WTC11 (cell line): ENCODE results near the gene SEC16A. TPM values are rescaled to one million over a fixed set of nuclear protein-coding genes. Genes with fewer than 3 reads are reported as not detected.

ENCODE experiments used
- ATAC-seq: fragments of 200-7000 bp; cut with Tn5 transposase; 2 replicates; pipeline ENCODE4 v1.10.0; 2021; ENCODE audit warnings: mild to moderate bottlenecking, moderate library complexity
- CTCF ChIA-PET: fragments of 300-600 bp; sonication (Branson Sonifier 250); formaldehyde crosslinking; loops from one replicate; lab custom pipeline; 2021; ENCODE audit warnings: antibody characterized with exemption; lab: Charles Lee
- POLR2A ChIA-PET: fragments of 350-600 bp; sonication (Branson Sonifier 250); formaldehyde crosslinking; loops from one replicate; lab custom pipeline; 2021; ENCODE audit warnings: antibody characterized with exemption; lab: Charles Lee
- DNase-seq: peaks from one replicate; pipeline ENCODE4 v3.0.0; 2021; ENCODE audit warnings: low spot score
- H3K27ac Mint-ChIP-seq: 2 replicates; pipeline ENCODE4 v1.8.0; 2021; ENCODE audit warnings: mixed read lengths
- H3K27me3 Mint-ChIP-seq: 2 replicates; pipeline ENCODE4 v1.8.0; 2021; ENCODE audit warnings: low read depth, mild to moderate bottlenecking, moderate library complexity, mixed read lengths
- H3K36me3 Mint-ChIP-seq: 2 replicates; pipeline ENCODE4 v1.8.0; 2021; ENCODE audit warnings: mixed read lengths
- H3K4me1 Mint-ChIP-seq: 2 replicates; pipeline ENCODE4 v1.8.0; 2022; ENCODE audit warnings: mixed read lengths
- H3K4me3 Mint-ChIP-seq: 2 replicates; pipeline ENCODE4 v1.8.0; 2021; ENCODE audit warnings: mild to moderate bottlenecking, moderate library complexity, mixed read lengths
- H3K9me3 Mint-ChIP-seq: 2 replicates; pipeline ENCODE4 v1.8.0; 2021; ENCODE audit warnings: mixed read lengths
- ATF2 ChIP-seq: sonication (generic); formaldehyde crosslinking; IDR thresholded peaks from 2 replicates; pipeline ENCODE4 v1.8.1; 2022; ENCODE audit warnings: low read depth, missing genetic modification reagents, borderline replicate concordance
- ATF6 ChIP-seq: sonication (generic); formaldehyde crosslinking; IDR thresholded peaks from 2 replicates; pipeline ENCODE4 v1.8.1; 2023; ENCODE audit warnings: mild to moderate bottlenecking, missing genetic modification reagents
- CBFB ChIP-seq: sonication (generic); formaldehyde crosslinking; IDR thresholded peaks from 2 replicates; pipeline ENCODE4 v1.8.1; 2022; ENCODE audit warnings: mild to moderate bottlenecking, low read depth, missing genetic modification reagents
- E2F1 ChIP-seq: sonication (generic); formaldehyde crosslinking; IDR thresholded peaks from 2 replicates; pipeline ENCODE4 v1.8.0; 2022; ENCODE audit warnings: mild to moderate bottlenecking, missing genetic modification reagents
- ETV6 ChIP-seq: sonication (generic); formaldehyde crosslinking; IDR thresholded peaks from 2 replicates; pipeline ENCODE4 v1.8.1; 2022; ENCODE audit warnings: mild to moderate bottlenecking, missing genetic modification reagents
- JAZF1 ChIP-seq: fragments of 250-450 bp; sonication (Bioruptor Pico); IDR thresholded peaks from 2 replicates; pipeline ENCODE4 v1.9.0; 2021; ENCODE audit warnings: moderate library complexity, mild to moderate bottlenecking, inconsistent platforms
- KAT7 ChIP-seq: sonication (generic); formaldehyde crosslinking; IDR thresholded peaks from 2 replicates; pipeline ENCODE4 v1.8.1; 2023; ENCODE audit warnings: missing genetic modification reagents, mild to moderate bottlenecking, borderline replicate concordance
- RORB ChIP-seq: fragments of 250-450 bp; sonication (Bioruptor Pico); IDR thresholded peaks from 2 replicates; pipeline ENCODE4 v1.9.0; 2021; ENCODE audit warnings: mild to moderate bottlenecking
- USF1 ChIP-seq: sonication (generic); formaldehyde crosslinking; IDR thresholded peaks from 2 replicates; pipeline ENCODE4 v1.8.0; 2022; ENCODE audit warnings: mild to moderate bottlenecking, missing genetic modification reagents
- ZBTB43 ChIP-seq: sonication (generic); formaldehyde crosslinking; IDR thresholded peaks from 2 replicates; pipeline ENCODE4 v1.8.1; 2023; ENCODE audit warnings: mild to moderate bottlenecking, missing genetic modification reagents
- ZNF121 ChIP-seq: sonication (generic); formaldehyde crosslinking; IDR thresholded peaks from 2 replicates; pipeline ENCODE4 v1.8.0; 2023; ENCODE audit warnings: missing genetic modification reagents
- ZNF232 ChIP-seq: sonication (generic); formaldehyde crosslinking; IDR thresholded peaks from 2 replicates; pipeline ENCODE4 v1.8.0; 2022; ENCODE audit warnings: mild to moderate bottlenecking, missing genetic modification reagents
- ZNF317 ChIP-seq: sonication (generic); formaldehyde crosslinking; IDR thresholded peaks from 2 replicates; pipeline ENCODE4 v1.8.1; 2023; ENCODE audit warnings: low read depth, mild to moderate bottlenecking, moderate library complexity, missing genetic modification reagents, borderline replicate concordance
- ZSCAN18 ChIP-seq: fragments of 250-450 bp; sonication (Bioruptor Pico); IDR thresholded peaks from 2 replicates; pipeline ENCODE4 v2.1.2; 2022; ENCODE audit warnings: mild to moderate bottlenecking, moderate library complexity
- total RNA-seq: library from RNA; stranded (reverse); gene quantifications from 3 replicates; pipeline ENCODE4 v1.2.3, GENCODE V29; 2021

The SEC16A gene
- total RNA-seq, 1 experiment from 2014 or later = 70.9 TPM

- Mint-ChIP-seq H3K27ac (no peak overlapping the region), H3K36me3 (peaks cover 35% of the 10 kb centered on the region), H3K4me1 (peaks cover 9% of the 10 kb centered on the region), H3K9me3 (no peaks in the 10 kb centered on the region), H3K27me3 (no peaks in the 10 kb centered on the region), H3K4me3 (no peak overlapping the region)
- DNase-seq = no peak
- no peak for TF ChIP-seq E2F1 (CRISPR knock-in tag)
- TF ChIP-seq ZBTB43 (CRISPR knock-in tag) = no peak
- TF ChIP-seq USF1 (CRISPR knock-in tag) = no peak
- TF ChIP-seq RORB = no peak
- no peak for TF ChIP-seq ZNF232 (CRISPR knock-in tag)
- no peak for TF ChIP-seq KAT7 (CRISPR knock-in tag)
- ATAC-seq = no peak
- CTCF ChIA-PET = interaction anchor here (2.0 kb wide), 1 partner anchor 58 kb away, joined by 5 read pairs; no protein-coding TSS in a partner anchor
- POLR2A ChIA-PET = no interaction called here
Measured at GRCh38 chr9:136397643-136398042, 85.2 kb downstream of the SEC16A start.

- Mint-ChIP-seq H3K36me3 (peaks cover 36% of the 10 kb centered on the region), H3K27ac (no peak overlapping the region), H3K27me3 (no peaks in the 10 kb centered on the region), H3K4me3 (no peak overlapping the region)
- ChIA-PET CTCF (interaction anchor here (2.0 kb wide), 1 partner anchor 57 kb away, joined by 5 read pairs; no protein-coding TSS in a partner anchor), POLR2A (no interaction called here)
- no peak for DNase-seq
- ATAC-seq = no peak
- TF ChIP-seq ATF2 (CRISPR knock-in tag) (no peak), ETV6 (no peak), ZNF317 (CRISPR knock-in tag) (no peak), JAZF1 (CRISPR knock-in tag) (no peak), ATF6 (CRISPR knock-in tag) (no peak), ZSCAN18 (no peak), KAT7 (CRISPR knock-in tag) (no peak), ZNF121 (CRISPR knock-in tag) (no peak), CBFB (CRISPR knock-in tag) (no peak)
- TF ChIP-seq, all 79 proteins: peak for 0
- Mint-ChIP-seq H3K4me1 (peaks cover 9% of the 10 kb centered on the region), H3K9me3 (no peaks in the 10 kb centered on the region)
Measured at GRCh38 chr9:136396219-136396515, 86.7 kb downstream of the SEC16A start.
